SHP77 treated with DMSO at 0.1 percent for 48 hours (cell line): ENCODE measurements around the gene REG1A.

ENCODE experiments used
- DNase-seq: peaks from one replicate; lab custom pipeline; 2025; lab: John Stamatoyannopoulos, UW

Gene REG1A, protein sequence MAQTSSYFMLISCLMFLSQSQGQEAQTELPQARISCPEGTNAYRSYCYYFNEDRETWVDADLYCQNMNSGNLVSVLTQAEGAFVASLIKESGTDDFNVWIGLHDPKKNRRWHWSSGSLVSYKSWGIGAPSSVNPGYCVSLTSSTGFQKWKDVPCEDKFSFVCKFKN

DNA sequence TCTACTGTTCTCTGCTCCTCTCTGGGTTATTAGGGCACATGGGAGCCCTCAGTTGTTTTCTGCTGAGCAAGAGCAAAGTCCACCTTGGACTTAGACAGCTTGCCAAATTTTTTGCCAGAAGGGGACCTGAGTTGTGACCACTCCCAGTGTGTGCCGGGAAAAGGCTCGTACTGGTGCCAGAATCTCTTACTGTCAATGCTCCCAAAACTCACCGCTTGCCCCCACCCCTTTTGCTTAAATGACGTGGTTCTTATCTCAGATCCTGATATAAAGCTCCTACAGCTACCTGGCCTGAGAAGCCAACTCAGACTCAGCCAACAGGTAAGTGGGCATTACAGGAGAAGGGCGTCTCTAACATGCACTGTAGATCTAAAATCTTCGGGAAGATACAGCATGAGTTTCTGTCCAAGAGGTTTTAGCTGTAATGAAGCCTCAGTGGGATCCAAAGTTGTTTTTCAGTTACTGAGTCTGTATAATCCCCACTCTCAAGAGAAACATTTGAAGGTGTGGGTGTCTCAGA lies at the start of gene REG1A:
TSS of gene REG1A (plus strand) at position 295 of the 520 bp plus-strand sequence. CDS start 374 bp downstream, outside the sequence.
- DNase-seq, result no peak

DNA sequence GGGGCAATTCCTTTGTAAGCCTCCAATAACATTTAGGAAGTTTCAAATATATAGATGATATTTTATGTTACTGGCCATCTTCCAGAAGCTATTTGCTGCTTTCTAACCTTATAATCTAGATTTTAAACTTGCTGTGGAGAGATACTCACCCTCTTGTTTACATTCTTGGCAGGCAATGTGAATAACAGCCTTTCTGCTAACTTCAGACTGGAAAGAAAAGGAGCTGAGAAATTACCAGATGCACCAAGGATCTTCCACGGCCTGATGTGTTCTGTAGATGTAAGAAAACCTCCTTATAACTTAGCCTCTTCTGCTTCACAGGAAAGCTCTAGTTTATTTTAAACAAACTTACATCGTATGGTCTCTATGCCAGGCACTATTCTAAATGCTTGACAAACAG lies 49.2 kb upstream of the REG1A start:
- DNase-seq, result no peak

DNA sequence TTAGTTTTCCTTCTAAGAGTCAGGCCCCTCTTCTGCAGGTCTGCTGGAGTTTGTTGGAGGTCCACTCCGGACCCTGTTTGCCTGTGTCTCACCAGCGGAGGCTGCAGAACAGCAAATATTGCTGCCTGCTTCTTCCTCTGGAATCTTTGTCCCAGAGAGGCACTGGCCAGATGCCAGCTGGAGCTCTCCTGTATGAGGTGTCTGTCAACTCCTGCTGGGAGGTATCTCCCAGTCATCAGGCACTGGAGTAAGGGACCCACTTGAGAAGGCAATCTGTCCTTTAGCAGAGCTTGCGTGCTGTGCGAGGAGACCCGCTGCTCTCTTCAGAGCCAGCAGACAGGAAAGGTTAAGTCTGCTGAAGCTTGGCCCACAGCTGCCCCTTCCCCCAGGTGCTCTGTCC lies 37.3 kb upstream of the REG1A start:
- no peak for DNase-seq

DNA sequence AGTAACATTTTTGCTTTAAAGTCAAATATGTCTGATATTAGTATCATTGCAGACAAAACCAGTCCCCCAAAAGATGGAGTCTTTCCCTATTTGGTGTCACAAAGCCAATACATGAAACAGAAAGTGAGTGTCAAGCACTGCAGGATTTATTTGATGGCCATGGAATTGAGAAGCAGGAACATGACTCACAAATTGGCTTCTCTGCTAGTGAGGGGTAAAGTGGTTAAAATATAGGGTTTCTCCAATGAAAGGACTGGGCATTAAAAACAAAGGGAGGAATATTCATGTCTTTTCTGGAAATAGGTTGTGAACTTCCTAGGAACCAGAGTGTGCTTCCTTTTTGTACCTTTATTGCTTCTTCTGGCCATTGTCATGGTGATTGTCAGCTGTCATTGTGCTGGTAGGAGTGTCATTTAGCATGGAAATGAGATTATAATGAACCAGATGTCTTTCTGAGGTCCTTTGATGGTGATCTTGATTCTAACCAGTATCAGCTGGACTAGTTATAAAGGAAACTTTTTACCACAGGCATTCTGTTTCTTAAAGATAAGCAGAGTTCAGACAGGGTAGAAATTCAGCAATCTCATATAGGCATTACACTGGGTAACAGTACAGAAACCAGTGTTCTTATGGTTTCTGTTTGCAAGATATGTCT lies 36.6 kb upstream of the REG1A start:
- DNase-seq, result no peak

DNA sequence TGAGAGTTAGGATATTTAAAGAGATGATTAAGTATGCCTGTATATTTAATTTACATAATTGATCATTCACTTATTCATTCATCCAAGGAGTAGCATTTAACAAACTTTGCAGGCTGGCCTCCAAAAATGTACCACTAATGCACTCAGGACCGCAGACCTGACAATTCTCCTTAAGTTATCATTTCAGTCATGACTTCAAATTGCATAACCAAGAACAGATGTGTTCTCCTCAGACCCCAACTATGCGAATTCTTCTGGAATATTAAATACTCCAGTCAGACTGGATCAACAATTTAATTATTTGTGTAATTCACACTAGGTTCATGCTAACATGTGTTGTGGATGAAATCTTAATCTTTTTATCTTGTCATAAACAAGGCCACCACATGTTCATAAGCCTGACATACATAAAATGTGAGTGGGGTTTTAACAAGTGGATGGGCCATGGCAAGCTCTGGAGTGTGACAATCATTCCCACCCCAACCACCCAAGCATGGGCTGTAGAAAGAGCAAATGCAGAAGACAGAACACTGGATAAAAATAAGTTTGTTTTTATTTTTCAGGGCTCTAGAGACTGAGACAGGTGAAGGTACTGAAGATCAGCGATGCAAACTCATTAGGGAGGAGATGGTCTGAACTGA lies 35.7 kb upstream of the REG1A start:
- DNase-seq, result no peak

DNA sequence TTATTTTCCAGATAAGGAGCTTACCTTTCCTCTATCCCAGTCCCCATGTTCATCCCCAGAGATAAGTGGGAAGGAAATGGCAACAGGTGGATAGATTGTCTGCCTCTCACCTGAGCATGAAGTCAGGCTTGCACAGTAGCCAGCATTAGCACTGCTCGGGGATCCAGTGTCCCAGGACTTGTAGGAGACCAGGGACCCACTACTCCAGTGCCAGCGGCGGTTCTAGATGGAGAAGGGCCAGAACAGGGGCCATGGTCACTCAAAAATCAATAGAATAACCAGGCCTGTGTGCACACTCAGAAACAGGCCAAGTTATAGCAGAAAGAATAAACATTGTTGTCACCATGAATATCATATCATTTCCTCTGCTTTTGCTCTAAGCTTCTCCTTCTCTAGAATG lies 34.9 kb upstream of the REG1A start:
- no peak for DNase-seq

DNA sequence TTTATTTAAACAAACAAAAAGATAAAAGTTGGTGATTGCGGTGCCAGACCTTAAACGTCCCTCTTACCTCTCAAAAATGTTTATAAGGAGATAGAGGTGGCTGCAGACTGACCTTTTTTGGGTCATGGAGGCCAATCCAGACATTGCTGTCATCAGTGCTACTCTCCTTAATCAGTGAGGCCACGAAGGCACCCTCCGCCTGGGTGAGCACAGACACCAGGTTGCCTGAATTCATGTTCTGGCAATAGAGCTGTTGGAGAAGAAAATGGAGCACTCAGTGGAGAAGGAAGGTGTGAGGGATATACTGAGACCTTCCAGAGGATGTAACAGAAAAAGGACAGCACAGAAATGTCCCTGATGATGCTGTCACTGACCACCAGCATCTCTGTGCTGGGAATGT lies 34.0 kb upstream of the REG1A start:
- DNase-seq, result no peak

DNA sequence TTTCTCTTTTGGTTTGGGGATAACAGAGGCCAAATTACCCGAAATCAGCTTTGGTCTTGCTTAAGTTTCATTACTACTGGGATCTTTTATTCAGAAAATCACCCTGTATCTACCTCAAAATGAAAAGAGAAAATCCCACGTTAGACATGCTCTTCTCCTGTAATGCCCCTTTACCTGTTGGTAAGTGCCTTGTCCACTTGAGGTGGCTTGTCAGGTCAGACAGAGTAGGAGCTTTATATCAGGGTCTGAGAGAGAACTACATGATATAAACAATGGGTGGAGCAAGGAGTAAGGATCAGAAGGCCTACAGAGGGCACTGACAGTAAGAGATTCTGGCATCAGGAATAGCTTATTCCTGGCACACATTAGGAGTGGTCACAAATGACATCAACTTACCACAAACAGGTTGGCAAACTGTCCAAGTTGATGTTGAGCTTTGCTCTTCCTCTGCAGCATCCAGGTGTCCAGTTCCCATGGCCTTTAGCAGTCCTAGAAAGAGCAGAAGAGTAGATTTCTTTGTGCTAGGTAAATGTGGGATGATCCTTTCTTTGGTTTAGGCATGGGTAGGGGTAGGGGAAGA lies 32.4 kb upstream of the REG1A start, which contains the start of gene REG1B:
TSS of gene REG1B (minus strand) at position 209 of the 580 bp plus-strand sequence. CDS start 381 bp downstream, outside the sequence.
- no peak for DNase-seq

DNA sequence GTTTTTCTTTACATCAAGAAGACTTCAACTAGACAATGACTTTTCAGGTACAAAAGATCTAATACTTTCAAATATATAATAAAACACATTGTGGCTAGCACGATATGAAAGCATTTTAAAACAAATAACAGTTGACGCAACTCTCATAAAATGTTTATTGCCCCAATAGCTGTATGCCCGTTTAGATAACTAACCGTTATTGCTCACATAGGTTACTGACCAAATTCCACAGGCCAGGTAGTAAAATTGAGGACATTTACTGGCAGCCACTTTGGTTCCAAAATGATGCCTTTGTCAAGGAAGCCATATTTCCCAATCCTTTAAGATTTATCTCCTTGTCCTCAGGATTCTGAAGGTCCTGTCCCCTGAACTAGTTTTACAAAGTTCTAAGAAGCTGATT lies 29.6 kb upstream of the REG1A start:
- DNase-seq, result no peak

DNA sequence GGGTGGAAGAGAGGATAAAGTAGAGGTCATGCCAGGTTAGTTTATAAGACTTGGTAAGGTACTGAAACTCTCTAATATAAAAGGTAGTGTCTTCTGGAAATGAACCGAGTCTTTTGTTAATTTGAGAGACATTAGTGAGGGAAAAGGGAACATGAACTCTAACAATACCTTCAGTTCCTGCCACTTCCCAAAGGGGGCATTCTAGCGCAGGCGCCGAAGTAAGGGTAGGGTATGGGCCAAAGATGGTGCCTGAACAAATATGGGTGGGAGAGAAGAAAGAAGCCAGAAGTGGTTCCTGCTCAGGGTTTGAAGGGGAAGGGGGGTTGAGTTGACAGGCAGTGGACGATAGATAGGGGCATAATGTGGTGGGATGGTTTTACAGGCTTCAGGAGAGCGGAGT lies 22.4 kb upstream of the REG1A start:
- no peak for DNase-seq

DNA sequence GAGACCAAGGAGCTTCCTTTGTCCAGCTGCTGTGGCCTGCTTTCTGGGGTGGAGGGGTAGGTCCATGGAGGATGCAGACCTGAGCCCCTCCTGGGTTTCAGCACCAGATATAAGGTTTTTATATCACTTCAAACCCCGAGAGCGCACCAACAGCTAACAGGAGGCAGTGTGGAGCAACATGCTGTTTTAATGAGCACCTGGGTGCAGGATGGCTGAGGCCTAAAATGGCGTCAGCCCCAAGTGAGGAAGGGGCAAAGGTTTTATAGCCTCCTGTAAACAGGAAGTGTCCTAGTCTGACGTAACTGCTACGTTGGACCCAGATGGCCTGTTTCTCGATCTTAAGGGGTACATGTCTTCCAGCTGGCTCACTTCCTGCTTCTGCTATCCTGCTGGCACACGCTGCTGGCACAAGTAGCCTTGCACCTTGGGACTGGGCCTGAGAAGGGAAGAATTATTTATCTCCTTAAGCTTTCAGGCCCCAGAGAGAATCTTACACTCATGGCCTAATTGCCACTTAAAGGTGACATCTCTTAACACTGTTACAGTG lies 21.1 kb upstream of the REG1A start:
- DNase-seq, result no peak

DNA sequence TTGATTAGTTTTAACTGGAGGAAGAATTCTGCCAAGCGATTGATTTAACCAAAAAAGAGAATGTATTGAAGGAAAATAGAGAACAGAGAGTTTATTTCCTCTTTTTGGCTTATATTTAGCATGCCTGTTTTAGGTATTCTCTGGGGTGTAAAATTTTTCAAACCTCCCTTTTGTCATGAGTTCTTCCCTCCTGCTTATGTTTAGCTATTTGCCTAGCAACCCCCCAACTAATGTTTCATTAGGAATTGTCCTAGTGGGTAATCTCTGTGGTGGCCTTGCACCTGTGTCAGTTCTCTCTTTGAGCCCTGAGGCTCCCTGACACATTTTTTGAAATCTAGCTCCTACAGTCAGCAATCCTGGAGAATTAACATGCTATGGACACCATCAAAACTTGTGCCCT lies 20.0 kb upstream of the REG1A start:
- DNase-seq, result no peak

DNA sequence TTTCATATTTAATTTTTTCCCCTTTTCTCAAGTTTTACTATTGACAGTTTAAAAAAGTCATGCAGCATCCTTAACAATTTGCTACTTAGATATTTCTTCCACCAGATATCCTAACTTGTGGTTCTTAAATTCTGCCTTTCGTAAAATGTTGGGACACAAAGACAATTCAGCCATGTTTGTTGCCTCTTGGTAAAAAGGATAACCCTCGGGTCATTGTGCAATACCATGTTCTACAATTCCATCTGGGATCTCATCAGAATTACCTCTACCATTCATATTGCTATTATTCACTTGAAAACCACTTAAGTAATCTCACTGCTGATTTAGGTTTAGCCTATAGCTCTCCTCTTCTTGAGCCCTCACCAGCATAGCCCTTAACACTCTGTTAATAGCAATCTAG lies 19.3 kb upstream of the REG1A start:
- no peak for DNase-seq

DNA sequence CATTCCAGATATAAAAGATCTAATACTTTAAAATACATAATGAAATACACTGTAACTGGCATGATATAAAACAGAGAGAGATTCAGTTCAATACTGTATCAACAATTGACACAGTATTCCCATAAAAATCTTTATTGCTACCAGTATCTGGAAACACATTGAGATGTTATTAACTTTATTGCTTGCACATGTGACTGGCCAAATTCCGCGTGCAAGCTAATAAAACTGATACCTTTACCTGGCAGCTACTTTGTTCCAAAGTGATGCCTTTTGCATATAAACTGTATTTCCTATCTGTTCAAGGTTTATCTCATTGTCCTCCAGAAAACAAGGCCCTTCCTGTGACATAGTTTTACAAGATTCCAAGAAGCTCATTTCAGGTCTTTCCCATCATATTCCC lies 17.1 kb upstream of the REG1A start:
- DNase-seq, result no peak

DNA sequence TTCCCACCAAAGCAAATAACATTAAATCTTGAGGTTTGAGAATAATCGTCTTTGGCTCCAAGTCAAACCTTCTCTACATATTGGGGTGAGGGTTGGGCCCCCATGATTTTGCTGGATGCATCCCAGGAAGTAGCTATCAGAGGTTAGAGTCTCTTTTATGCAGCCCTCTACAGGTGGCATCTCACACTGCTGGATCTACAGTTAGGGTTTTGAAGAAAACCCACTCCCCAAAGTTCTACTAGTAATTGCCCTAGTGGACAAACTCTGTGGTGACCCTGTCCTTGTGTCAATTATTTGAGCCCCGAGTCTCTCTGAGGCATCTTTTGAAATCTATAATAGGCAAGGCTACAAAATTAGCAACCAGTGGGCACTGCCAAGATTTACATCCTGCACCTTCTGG lies 15.0 kb upstream of the REG1A start:
- no peak for DNase-seq

DNA sequence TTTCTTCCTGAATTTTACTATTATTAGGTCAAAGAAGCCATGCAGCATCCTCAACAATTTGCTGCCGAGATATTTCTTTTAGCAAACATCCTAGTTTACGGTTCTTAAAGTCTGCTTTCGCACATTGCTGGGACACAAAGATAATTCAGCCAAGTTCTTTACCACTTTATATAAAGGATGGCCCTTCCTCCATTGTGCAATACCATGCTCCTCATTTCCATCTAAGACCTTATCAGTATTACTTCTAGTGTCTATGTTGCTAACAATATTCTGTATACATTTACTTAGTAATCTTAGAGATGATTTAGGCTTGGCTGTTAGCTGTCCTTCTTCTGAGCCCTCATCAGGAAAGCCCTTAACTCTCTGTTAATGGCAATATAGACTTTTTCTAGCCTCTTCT lies 8.0 kb upstream of the REG1A start:
- no peak for DNase-seq

DNA sequence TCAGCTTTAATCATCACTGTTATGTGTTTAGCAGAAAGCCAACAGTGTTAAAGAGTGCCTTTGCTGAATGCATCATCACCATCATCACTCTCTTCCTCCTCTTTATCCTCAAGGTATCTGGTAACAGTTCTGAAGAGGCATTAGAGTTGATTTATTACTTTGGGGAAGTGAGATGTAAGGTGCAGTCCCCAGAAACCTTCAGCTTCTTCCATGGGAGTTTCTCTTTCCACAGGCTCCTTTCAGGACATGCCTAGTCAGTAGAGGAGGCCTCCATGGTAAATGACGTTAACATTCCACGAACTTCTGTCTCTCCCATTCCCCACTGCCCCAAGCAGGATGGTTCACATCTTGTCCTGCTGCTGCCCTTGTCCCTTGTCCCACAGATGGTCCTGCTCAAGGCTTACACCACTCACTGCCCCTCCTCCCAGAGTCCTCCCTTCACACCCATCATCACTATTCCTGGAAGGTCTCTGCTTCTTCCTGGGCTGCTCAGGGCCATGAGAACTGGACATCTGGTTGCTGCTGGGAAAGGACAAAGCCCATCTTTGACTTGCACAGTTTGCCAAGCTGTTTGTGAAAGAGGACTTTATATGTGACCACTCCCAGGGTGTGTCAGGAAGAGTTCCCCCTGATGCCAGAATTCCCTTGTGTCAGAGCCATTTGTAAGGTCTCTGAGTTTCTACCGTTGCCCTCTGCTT lies 5.3 kb upstream of the REG1A start:
- DNase-seq, result no peak

DNA sequence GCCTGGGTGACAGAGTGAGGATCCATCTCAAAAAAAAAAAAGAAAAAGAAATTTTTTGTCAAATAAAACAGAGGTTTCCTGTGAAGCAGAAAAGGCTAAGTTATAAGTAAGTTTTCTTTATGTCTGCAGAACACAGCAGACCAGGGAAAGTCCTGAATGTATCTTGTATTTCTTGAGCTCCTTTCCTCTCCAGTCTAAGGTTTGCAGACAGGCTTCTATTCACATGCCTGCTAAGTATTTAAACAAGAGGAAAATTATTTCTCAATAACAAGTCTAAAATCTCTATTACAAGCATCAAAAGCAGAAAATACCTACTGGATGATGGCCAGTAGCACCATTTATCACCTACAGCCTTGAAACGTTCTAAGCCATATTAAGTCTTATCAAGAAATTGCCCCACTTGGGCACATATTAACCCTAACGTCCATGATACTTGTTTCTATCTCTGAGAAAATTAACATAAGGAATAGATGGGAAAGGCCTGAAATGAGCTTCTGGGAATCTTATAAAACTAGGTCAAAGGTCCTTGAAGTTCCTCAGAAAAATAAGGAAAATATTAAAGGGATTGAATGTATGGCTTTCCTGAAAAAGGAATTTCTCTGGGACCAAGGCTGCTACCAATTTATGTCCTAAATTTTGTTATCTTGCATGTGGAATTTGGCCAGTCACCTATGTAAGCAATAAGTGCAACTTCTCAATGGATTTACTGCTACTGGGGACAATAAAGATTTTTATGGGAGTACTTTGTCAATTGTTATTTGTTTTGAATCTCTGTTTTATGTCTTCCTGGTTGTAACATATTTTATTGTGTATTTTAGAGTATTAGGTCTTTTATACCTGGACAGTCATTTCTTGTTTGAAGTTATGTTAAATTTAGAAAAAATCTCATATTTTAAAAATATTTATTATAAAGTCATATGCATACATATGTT lies 3.0 kb upstream of the REG1A start:
- DNase-seq, result no peak

DNA sequence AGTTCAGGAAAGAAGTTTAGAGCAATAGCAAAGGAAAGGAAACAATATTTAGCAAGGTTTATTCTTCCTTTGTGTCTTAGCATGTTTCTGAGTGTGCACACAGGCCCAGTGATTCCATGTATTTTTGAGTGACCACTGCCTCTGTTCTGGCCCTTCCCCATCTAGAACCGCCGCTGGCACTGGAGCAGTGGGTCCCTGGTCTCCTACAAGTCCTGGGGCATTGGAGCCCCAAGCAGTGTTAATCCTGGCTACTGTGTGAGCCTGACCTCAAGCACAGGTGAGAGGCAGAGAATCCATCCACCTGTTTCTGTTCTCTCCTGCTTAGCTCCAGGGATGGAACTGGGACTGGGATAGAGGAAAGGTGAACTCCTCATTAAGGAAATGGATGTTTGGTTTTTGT lies 2.4 kb downstream of the REG1A start:
- DNase-seq, result no peak

DNA sequence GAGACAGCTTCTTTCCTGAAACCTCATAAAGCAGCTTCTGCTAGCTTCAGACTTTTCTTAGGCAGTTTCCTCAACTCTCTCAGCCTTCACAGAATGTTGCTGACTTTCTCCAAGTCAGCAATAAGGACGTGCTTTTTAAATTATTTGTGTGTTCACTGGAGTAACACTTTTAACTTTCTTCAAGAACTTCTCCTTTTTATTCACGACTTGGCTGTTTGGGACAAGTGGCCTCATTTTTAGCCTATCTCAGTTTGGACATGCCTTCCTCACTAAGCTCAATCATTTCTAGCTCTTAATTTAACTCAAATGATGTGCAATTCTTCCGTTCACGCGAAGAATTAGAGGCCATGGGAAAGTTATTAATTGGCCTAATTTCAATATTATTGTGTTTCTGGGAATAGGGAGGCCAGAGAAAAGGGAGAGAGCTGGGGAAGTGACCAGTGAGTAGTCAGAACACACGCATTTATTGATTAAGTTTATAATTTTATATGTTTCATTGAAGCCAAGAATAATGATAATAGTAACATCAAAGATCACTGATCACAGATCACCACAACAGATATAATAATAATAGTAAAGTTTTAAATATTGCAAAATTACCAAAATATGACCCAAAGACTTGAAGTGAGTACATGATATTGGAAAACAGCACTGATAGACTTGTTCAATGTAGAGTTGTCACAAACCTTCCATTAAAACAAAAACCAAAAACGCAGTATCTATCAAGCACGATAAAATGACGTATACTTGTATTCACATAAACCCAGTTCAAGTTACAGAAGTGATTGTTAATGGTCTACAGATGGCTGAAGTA lies 4.8 kb downstream of the REG1A start:
- no peak for DNase-seq
